Retina (tissue), 1 donor: Measurements from ENCODE around the gene TPX2.
"Not testable (repeated sequence)": the region's sequence is repeated elsewhere in the genome, so short reads cannot be mapped to it uniquely, and the experiment has no call there.

Experiments used
- DNase-seq: peaks from one replicate; pipeline ENCODE4 v3.0.0-alpha.2; 2016

The TPX2 gene

GRCh38 chr20:31815408-31816188, 76.5 kb downstream of the TPX2 start:
- peak; percentile 49 for DNase-seq

- no peak for DNase-seq
These were observed 77.1 kb downstream of the TPX2 start for GRCh38 chr20:31816221-31816620.

GRCh38 chr20:31817461-31817860, 78.4 kb downstream of the TPX2 start:
- no peak for DNase-seq

- DNase-seq: no peak
These were observed 79.4 kb downstream of the TPX2 start for GRCh38 chr20:31818376-31818908.

DNA sequence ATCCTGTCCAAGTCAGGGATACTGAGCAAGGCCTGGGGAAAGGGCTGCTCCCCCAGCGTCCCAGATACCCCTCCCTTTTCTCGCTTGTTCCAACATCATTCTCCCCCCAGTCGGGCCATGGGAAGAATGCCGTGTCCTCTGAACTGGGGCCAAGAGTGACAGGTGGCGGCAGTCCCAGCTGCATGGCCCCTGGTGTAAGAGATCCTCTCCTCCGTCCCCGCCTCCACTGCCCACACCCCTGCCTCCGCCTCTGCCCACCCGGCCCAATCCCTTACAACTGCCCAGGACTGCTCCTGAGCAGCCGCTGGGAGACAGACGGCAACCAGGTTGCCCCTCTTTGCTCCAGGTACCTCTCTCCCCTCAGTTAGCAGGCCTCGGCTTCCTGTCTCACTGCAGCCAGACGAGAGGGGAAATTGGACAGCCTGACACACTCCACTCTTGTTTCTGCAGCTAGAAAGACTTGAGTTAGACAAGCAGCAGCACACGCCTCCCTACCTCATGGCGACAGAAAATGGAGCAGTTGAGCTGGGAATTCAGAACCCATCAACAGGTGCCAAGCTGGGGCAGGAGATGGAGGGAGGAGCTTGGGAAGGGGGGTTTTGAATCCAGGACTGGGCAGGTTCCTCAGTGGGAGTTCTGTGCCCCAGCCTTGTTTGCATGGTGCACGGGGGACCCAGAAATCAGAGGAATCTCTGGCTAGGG, 80.1 kb downstream of the TPX2 start, which contains the start of gene MYLK2:
MYLK2 (plus strand) TSS at position 274 of the 702 bp plus-strand sequence; CDS start at position 499, 225 bp downstream.
- DNase-seq: no peak

DNA sequence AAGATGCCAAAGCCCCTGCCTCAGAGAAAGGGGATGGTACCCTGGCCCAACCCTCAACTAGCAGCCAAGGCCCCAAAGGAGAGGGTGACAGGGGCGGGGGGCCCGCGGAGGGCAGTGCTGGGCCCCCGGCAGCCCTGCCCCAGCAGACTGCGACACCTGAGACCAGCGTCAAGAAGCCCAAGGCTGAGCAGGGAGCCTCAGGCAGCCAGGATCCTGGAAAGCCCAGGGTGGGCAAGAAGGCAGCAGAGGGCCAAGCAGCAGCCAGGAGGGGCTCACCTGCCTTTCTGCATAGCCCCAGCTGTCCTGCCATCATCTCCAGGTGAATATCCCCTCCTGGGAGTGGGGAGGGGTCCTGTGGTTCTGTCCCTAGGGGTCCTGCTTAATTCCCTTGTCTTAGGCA, 81.1 kb downstream of the TPX2 start:
- no peak for DNase-seq

DNA sequence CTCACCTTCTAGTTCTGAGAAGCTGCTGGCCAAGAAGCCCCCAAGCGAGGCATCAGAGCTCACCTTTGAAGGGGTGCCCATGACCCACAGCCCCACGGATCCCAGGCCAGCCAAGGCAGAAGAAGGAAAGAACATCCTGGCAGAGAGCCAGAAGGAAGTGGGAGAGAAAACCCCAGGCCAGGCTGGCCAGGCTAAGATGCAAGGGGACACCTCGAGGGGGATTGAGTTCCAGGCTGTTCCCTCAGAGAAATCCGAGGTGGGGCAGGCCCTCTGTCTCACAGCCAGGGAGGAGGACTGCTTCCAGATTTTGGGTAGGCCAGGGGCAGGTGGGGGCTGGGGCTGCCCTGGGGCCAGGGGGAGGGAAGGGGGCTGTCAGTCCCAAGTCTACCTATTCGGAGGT, 82.3 kb downstream of the TPX2 start:
- no peak for DNase-seq

- peak; percentile 93 for DNase-seq
These were observed 83.6 kb downstream of the TPX2 start for GRCh38 chr20:31822421-31823330.

DNA sequence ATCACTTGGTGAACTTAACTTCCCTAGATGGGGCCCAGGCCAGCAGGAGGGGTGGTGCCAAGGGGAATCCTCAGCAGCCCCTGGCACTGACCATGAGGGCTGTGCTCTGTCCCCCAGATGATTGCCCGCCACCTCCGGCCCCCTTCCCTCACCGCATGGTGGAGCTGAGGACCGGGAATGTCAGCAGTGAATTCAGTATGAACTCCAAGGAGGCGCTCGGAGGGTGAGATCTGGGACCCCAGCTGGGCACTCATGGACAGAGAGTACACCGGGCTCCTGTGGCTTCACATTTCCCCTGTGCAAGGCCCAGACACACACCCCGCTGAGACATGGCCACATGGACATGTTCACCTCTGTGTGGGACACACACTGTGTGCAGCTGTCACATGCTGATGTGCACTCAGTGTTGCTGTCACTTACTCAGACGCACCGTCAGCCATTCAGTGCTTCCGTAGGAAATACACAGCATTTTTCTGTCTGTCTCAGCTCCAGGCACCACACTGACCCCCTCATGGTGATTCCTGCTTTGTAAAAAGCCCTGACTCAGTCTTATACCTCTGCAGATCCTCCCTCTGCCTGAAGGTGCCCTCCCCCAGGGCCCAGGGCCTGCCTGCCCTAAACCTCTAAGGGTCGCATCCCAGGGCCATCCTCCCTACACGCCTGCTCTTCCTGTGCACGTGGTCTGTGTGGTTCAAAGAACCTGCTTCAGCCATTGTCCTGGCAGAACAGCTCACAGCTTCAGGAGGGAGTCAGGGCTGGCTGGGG, 84.5 kb downstream of the TPX2 start:
- DNase-seq: peak; percentile 49

- no peak for DNase-seq
These were observed 85.0 kb downstream of the TPX2 start for GRCh38 chr20:31824125-31824485.

DNA sequence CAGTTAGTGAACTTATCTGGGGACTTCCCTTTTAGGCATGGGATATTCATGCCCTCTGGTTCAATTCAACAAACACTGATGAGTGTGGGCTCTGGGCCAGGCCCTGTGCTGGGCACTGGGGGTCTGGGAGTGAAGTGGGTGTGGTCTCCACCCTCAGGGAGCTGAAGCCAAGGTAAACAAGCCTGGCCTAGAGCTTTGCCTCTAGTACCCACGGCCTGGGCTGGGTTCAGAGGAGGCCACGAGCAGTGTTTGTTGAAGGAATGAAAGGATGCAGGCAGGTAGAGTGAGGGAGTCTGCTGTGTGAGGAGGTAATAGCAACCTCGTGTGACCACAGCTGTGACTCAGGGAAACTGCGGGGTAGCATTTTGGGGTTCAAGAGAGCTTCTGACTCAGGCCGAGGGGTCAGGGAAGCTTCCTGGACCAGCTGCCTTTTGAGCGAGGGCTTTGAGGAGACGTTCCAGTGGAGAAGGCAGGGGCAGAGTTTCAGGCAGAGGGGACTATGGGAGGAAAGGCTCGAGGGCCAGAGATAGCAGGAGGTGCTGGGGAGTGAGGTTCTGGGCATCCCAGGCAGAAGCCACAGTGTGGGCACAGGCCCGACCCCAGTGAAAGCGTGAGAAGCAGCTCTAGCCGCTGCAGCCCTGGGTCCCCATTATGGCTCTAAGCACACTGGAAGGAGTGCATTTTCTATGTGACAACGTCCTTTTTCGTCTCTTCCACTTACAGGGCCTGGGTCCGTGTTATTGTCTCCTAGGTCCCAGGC, 85.6 kb downstream of the TPX2 start:
- DNase-seq: no peak

GRCh38 chr20:31826074-31826473, 87.0 kb downstream of the TPX2 start:
- no peak for DNase-seq

DNA sequence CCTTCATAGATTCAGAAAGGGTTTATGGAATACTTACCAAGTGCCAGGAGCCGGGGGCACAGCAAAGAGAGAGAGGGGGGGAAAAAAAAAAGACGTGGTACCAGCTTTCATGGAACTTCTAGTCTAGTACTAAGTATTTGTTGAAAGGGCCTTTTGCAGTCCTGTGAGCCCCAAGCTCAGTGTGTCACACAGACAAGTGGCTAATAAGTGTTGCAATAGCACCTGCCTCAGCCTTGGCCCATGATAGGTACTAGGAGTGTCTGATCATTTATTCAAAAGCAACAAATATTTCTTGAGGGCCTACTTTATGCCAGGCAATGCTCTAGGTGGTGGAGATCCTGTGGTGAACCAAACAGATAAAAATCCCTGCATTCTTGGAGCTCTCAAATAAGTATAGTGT, 88.0 kb downstream of the TPX2 start:
- no peak for DNase-seq

- not testable (repeated sequence) for DNase-seq
These were observed 88.9 kb downstream of the TPX2 start for GRCh38 chr20:31828016-31828415.

DNA sequence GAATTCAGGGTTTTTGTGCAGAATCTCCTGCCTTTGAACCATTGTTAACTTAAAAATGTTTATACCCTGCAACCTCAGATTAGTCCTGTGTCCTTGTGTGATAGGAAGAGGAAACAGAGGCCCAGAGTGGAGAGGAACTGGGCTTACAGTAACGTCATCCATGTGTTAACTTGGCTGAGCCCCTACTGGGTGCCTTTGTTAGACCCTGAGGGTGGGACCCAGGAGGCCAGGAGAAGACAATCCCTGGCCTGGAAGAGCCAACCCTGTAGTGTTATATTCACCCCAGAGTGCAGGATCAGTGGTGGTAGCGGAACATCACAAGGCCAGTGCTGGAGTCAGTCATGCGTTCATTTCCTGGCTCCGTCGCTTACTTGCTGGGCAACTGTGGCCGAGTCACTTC, 90.6 kb downstream of the TPX2 start:
- DNase-seq: no peak

DNA sequence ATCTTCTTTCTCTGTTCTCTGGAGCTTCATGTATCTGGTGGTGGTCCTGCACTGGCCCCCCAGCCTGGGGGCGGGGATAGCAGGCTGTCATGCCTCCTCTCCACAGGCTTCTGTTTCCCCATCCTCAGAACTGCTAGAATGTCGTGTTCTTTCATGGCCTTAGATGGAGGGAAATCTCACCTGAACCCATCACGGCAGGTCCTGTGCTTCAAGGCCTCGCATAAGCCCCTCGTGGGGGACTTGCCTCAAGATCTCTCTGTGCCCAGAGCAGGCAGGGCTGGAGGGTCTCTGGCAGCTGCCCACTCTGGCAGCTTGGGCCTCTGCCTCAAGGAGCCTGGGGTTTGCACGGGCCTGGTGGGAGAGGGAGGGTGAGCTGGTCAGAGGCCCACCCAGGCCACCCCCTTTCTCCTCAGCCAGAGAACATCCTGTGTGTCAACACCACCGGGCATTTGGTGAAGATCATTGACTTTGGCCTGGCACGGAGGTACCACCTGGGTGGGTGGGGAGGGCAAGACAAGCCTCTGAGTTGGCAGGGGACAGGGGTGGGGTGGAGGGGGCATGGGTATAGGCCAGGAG, 91.4 kb downstream of the TPX2 start:
- DNase-seq: no peak

DNA sequence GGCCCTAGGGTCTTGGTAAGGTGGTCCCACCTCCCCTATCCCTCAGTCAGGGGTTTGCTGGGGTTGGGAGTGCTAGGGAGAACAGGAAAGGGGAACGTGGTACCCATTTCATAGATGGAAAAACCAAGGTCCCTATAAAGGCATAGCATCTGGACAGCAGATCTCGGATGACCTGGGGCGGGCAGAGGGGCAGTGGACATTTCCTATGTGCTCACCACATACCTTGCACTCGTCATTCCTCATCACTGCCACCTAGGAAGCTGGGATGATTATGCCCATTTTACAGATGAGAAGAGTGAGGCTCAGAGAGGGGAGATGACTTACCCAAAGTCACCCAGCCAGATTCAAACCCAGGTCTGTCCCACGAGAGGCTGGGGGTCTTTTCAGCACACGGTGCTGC, 92.1 kb downstream of the TPX2 start:
- no peak for DNase-seq

DNA sequence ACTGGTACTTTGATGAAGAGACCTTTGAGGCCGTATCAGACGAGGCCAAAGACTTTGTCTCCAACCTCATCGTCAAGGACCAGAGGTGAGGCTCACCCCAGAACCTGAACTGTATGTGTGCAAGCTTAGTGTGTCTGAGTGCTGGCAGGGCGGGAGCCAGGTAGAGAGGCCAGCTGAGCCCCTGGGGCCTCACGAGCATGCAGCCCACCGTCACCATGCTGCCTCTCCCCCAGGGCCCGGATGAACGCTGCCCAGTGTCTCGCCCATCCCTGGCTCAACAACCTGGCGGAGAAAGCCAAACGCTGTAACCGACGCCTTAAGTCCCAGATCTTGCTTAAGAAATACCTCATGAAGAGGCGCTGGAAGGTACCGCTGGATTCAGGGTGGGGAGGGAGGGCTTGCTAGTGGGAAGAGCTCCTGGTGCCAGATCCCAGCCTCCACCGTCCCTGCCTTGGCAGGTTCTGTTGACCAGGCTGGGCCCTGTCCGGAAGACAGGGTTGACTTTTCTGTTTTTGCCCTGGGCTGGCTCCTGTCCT, 92.7 kb downstream of the TPX2 start:
- DNase-seq: no peak

DNA sequence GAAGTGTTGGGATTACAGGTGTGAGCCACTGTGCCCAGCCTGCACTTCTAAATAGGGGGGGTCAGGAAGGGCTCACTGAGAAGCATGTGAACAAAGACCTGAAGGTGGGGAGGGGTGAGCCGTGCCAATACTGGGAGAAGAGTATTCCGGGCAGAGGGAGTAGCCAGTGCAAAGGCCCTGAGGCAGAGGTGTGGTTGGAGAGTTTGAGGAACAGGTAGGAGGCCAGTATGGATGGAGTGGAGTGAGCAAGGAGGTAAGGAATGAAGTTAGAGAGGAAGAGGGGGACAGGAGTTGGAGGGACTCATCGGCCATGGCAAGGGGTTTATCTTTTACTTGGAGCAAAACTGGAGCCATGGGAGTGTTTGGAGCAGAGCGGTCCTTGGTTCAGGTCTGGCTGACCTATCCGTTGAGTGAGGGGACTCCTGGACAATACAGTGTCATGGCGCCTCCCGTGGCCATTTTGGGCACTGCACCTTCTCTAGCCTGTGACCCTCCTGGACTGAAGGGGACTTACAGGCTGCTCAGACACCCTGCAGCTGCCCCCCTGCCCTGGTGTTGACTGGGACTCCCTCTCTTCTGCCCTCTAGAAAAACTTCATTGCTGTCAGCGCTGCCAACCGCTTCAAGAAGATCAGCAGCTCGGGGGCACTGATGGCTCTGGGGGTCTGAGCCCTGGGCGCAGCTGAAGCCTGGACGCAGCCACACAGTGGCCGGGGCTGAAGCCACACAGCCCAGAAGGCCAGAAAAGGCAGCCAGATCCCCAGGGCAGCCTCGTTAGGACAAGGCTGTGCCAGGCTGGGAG, 94.2 kb downstream of the TPX2 start:
- peak; percentile 91 for DNase-seq
